Stimulated activated CD8-positive, alpha-beta memory T cell treated with anti-CD3 and anti-CD28 coated beads, Interleukin-7, amount 100 ng/mL, for 24 hours (primary cell): ENCODE results near the gene TTC9C.
A peak's percentile ranks its signal among the peaks of the same experiment; 100 is the strongest.
"Not testable (repeated sequence)": the region's sequence is repeated elsewhere in the genome, so short reads cannot be mapped to it uniquely, and the experiment has no call there.

Source experiments
- DNase-seq: peaks from one replicate; pipeline ENCODE4 v3.0.0-alpha.2; 2020; ENCODE audit warnings: low read depth

TTC9C gene

GRCh38 chr11:62709247-62710000 is 18.9 kb upstream of the TTC9C start:
- DNase-seq, result peak; percentile 88

- DNase-seq, result no peak
These were observed 18.3 kb upstream of the TTC9C start for GRCh38 chr11:62710001-62710345.

GRCh38 chr11:62712276-62712812 is 15.9 kb upstream of the TTC9C start:
- no peak for DNase-seq

- no peak for DNase-seq
These were observed 15.4 kb upstream of the TTC9C start for GRCh38 chr11:62712861-62713260.

- DNase-seq, result no peak
These were observed 14.9 kb upstream of the TTC9C start for GRCh38 chr11:62713343-62713742.

- no peak for DNase-seq
These were observed 12.8 kb upstream of the TTC9C start for GRCh38 chr11:62715150-62716130.

GRCh38 chr11:62716206-62716605 is 12.1 kb upstream of the TTC9C start:
- DNase-seq, result no peak

GRCh38 chr11:62716816-62717215 is 11.5 kb upstream of the TTC9C start:
- DNase-seq, result no peak

- DNase-seq, result no peak
These were observed 8.8 kb upstream of the TTC9C start for GRCh38 chr11:62719302-62719978.

GRCh38 chr11:62721994-62722393 is 6.3 kb upstream of the TTC9C start:
- no peak for DNase-seq

GRCh38 chr11:62724171-62724570 is 4.1 kb upstream of the TTC9C start:
- no peak for DNase-seq

GRCh38 chr11:62725646-62726045 is 2.6 kb upstream of the TTC9C start:
- no peak for DNase-seq

- no peak for DNase-seq
These were observed 2.0 kb upstream of the TTC9C start for GRCh38 chr11:62726156-62726914.

- DNase-seq, result no peak
These were observed 1.4 kb upstream of the TTC9C start for GRCh38 chr11:62726915-62727164.

GRCh38 chr11:62727165-62727871 is 968 bp upstream of the TTC9C start, which contains the start of gene HNRNPUL2:
HNRNPUL2 (minus strand) TSS chr11:62727457; CDS start chr11:62727156, 301 bp downstream.
- peak; percentile 94 for DNase-seq

- DNase-seq, result peak; percentile 49
These were observed 465 bp upstream of the TTC9C start for GRCh38 chr11:62727872-62728170.

- not testable (repeated sequence) for DNase-seq
These were observed 1.8 kb downstream of the TTC9C start for GRCh38 chr11:62730076-62730475.

GRCh38 chr11:62732830-62733229 is 4.5 kb downstream of the TTC9C start:
- DNase-seq, result no peak

- no peak for DNase-seq
These were observed 8.9 kb downstream of the TTC9C start for GRCh38 chr11:62737196-62737595.

GRCh38 chr11:62747475-62748160 is 19.3 kb downstream of the TTC9C start:
- no peak for DNase-seq

- not testable (repeated sequence) for DNase-seq
These were observed 21.6 kb downstream of the TTC9C start for GRCh38 chr11:62749931-62750330.
